Fibroblast of lung (primary cell): Measurements from ENCODE around the gene ABCG2.

Source experiments
- EZH2 ChIP-seq: IDR thresholded peaks from 2 replicates; pipeline ENCODE4 v1.5.1; 2012; ENCODE audit warnings: low read length, control low read depth, mild to moderate bottlenecking; ENCODE audit errors: missing control alignments
- TF ChIP-seq, protein P1 (sequence below), 2 donors: IDR thresholded peaks in 1 of 2; conservative IDR thresholded peaks in 1 of 2; 1 replicate in 1 of 2; 2 replicates in 1 of 2; pipeline ENCODE4 v1.5.1; 2011 to 2012; ENCODE audit warnings: low read length in 2 of 2, control low read depth in 1 of 2, inconsistent platforms in 1 of 2, low read depth in 1 of 2, mild to moderate bottlenecking in 1 of 2

DNA sequence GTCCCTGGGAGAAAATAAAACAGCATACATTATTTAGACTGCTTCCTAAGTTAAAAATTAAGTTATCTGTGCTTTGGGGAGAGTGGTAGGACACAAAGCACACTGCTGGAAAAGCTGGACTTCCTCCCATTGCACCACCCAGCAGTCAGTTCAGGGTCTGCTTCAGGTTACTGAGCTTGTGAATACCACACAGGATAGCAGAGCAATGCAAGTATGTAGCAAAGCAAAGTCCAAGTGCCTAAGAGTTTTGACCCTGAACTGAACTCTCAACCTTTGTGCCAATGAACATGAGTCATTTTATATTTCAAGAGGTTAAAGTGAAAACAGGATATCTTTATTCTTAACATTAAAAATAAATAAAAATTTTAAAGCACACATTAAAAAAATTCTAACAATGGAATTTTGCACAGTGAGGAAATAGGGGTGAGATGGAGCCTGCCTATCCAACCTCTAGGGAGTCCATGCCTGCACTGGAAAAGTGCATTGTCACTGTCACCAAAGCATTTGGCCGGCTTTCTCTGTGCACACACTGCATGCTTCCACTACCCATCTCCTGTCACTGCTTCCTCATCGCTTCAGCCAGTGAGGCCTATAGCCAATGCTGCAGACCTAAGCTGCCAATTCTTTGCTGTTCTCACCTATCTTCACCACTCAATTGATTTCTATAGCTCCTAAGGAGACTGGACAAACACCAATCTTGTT lies 50.9 kb downstream of the ABCG2 start:
- TF ChIP-seq, protein P1, sequence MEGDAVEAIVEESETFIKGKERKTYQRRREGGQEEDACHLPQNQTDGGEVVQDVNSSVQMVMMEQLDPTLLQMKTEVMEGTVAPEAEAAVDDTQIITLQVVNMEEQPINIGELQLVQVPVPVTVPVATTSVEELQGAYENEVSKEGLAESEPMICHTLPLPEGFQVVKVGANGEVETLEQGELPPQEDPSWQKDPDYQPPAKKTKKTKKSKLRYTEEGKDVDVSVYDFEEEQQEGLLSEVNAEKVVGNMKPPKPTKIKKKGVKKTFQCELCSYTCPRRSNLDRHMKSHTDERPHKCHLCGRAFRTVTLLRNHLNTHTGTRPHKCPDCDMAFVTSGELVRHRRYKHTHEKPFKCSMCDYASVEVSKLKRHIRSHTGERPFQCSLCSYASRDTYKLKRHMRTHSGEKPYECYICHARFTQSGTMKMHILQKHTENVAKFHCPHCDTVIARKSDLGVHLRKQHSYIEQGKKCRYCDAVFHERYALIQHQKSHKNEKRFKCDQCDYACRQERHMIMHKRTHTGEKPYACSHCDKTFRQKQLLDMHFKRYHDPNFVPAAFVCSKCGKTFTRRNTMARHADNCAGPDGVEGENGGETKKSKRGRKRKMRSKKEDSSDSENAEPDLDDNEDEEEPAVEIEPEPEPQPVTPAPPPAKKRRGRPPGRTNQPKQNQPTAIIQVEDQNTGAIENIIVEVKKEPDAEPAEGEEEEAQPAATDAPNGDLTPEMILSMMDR (conservative IDR thresholded peaks at IDR 0.05 in 1 of 2, IDR thresholded peaks at IDR 0.05 in 1 of 2; ENCODE audit: low read depth in 1 of 2, low read length in 2 of 2): no peak
- no peak for TF ChIP-seq EZH2
